ENCODE results near the gene KDM3B.

- TF ChIP-seq, protein P1, sequence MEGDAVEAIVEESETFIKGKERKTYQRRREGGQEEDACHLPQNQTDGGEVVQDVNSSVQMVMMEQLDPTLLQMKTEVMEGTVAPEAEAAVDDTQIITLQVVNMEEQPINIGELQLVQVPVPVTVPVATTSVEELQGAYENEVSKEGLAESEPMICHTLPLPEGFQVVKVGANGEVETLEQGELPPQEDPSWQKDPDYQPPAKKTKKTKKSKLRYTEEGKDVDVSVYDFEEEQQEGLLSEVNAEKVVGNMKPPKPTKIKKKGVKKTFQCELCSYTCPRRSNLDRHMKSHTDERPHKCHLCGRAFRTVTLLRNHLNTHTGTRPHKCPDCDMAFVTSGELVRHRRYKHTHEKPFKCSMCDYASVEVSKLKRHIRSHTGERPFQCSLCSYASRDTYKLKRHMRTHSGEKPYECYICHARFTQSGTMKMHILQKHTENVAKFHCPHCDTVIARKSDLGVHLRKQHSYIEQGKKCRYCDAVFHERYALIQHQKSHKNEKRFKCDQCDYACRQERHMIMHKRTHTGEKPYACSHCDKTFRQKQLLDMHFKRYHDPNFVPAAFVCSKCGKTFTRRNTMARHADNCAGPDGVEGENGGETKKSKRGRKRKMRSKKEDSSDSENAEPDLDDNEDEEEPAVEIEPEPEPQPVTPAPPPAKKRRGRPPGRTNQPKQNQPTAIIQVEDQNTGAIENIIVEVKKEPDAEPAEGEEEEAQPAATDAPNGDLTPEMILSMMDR (IDR thresholded peaks at IDR 0.05) = no peak
- no peak for TF ChIP-seq POLR2A (IDR thresholded peaks at IDR 0.05)
These were observed 1.9 kb downstream of the KDM3B start for GRCh38 chr5:138354387-138354786.

Data from thyroid gland (tissue), 4 donors.